Hepatocyte (in vitro differentiated cells): Measurements from ENCODE around the gene TRIOBP.
"Not testable (repeated sequence)": the region's sequence is repeated elsewhere in the genome, so short reads cannot be mapped to it uniquely, and the experiment has no call there.

Experiments
- CTCF ChIP-seq: fragments of 200-600 bp; sonication (generic); IDR thresholded peaks from 2 replicates; pipeline ENCODE4 v1.5.1; 2016; ENCODE audit warnings: antibody characterized with exemption, mild to moderate bottlenecking; ENCODE audit not compliant: poor library complexity
- EZH2 ChIP-seq: fragments of 200-600 bp; sonication (generic); IDR thresholded peaks from 2 replicates; pipeline ENCODE4 v1.6.1; 2016; ENCODE audit warnings: antibody characterized with exemption, mild to moderate bottlenecking, borderline replicate concordance

GRCh38 chr22:37797259-37797658 is 100.4 kb downstream of the TRIOBP start:
- TF ChIP-seq EZH2, CTCF: not testable (repeated sequence)
